ENCODE results near the gene MEIOB.

MEIOB gene

DNA sequence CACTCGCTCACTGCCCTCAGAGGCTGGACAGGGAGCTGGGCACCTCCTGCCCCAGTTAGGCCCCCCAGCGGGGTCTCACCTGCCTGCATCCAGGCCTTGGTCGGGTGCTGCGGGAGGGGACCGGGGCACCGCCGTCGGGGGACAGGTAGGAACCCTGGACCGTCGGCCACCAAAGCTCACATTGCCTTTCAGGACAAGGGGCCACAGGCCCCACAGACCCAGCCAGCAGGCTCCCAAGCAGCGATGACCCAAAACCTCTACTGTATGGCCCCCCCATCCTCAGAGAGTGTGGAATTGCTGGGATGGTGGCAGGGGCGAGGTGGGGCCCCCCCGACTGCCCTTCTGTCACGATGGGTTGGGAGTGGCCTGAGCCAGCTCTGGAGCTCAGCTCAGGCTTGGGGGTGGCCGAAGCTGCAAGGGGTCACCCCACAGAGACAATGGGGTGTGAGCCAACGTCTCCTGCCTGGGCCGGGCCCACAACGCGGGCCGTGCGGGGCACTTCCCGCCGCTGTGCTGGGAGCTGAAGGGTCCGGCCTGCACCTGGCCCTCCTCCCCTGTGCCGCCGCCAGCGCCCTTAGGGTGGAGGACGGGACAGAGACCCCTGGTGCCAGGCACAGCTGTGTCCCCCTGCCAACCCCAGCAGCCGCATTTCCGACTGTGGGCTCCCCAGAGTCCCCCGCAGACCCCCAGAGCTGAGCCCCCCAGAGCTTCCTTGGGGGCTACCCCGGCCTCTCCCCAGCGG lies 79.0 kb downstream of the MEIOB start:
- TF ChIP-seq, protein P1, sequence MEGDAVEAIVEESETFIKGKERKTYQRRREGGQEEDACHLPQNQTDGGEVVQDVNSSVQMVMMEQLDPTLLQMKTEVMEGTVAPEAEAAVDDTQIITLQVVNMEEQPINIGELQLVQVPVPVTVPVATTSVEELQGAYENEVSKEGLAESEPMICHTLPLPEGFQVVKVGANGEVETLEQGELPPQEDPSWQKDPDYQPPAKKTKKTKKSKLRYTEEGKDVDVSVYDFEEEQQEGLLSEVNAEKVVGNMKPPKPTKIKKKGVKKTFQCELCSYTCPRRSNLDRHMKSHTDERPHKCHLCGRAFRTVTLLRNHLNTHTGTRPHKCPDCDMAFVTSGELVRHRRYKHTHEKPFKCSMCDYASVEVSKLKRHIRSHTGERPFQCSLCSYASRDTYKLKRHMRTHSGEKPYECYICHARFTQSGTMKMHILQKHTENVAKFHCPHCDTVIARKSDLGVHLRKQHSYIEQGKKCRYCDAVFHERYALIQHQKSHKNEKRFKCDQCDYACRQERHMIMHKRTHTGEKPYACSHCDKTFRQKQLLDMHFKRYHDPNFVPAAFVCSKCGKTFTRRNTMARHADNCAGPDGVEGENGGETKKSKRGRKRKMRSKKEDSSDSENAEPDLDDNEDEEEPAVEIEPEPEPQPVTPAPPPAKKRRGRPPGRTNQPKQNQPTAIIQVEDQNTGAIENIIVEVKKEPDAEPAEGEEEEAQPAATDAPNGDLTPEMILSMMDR (IDR thresholded peaks at IDR 0.05; ENCODE audit: extremely low read depth, insufficient read depth, missing control alignments) = no peak
- in situ Hi-C loops (cut with MboI; ENCODE audit: low pct_unique_long_range_greater_than_20kb, low sequenced_read_pairs, unreplicated experiment) = no loop called here
- DNase-seq (ENCODE audit: low spot score) = no peak

DNA sequence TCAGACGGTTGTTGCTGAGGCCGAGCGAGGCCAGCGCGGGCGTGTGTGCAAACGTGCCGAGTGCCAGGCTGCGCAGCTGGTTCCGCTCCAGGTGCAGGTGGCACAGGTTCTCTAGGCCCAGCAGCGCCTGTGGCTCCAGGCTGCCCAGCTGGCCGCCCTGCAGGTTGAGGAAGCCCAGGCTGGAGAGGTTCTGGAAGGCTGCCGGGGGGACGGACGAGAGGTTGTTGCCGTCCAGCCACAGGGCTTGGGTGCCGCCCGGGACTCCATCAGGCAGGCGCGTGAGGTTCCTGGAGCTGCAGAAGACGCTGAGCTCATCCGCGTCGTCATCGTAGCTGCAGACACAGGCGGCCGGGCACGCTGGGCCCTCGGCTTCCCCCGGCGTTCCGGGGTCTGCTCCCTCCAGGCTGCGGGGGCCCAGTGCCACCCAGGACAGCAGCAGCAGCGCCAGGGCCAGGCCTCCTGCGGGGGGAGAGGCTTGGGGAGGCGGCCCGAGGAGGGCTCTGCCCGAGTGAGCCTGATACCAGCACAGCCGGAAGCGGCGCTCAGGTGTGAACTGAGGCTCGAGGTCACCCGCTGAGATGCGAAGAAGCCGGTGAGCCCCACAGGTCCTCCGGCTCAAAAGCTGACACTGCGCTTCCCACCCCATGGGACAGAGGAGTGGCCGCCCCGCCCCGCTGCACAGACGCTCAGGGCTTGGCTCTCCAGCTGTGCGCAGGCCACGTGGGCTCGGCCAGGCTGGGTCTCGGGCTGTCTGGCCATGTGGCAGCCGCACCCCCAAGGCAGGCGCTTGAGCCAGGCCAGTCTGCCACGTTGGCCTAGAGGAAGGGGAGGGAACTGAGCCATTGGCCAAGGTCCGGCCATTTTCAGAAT lies 79.8 kb downstream of the MEIOB start:
- DNase-seq (ENCODE audit: low spot score) = no peak
- in situ Hi-C loops (cut with MboI; ENCODE audit: low pct_unique_long_range_greater_than_20kb, low sequenced_read_pairs, unreplicated experiment) = no loop called here
- TF ChIP-seq, protein P1 (IDR thresholded peaks at IDR 0.05; ENCODE audit: extremely low read depth, insufficient read depth, missing control alignments) = no peak

DNA sequence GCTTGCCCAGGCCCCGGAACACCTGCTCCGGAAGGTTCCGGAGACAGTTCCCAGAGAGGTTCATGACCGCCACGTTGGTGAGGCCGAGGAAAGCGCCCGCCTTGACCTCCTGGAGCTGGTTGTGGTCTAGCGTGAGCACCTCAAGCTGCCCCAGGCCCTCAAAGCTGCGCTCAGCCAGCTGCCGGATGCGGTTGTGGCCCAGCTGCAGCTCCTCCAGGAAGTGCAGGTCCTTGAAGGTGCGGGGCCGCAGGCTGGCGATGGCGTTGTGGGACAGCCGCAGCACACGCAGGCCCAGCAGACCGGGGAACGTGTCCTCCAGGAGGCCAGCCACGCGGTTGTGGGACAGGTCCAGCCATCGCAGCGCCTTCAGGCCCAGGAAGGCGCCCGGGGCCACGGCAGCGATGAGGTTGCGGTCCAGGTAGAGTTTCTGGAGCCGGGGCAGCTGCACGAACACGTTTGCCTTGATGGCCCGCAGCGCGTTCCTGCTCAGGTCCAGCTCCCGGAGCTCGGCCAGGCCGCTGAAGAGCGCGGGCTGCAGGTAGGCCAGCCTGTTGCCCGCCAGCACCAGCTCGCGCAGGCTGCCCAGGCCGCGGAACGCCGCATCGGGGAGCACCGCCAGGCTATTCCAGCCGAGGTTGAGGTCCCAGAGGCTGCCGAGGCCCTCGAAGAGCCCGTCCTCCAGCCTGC lies 80.6 kb downstream of the MEIOB start:
- TF ChIP-seq, protein P1 (IDR thresholded peaks at IDR 0.05; ENCODE audit: extremely low read depth, insufficient read depth, missing control alignments) = no peak
- in situ Hi-C loops (cut with MboI; ENCODE audit: low pct_unique_long_range_greater_than_20kb, low sequenced_read_pairs, unreplicated experiment) = no loop called here
- DNase-seq (ENCODE audit: low spot score) = no peak

DNA sequence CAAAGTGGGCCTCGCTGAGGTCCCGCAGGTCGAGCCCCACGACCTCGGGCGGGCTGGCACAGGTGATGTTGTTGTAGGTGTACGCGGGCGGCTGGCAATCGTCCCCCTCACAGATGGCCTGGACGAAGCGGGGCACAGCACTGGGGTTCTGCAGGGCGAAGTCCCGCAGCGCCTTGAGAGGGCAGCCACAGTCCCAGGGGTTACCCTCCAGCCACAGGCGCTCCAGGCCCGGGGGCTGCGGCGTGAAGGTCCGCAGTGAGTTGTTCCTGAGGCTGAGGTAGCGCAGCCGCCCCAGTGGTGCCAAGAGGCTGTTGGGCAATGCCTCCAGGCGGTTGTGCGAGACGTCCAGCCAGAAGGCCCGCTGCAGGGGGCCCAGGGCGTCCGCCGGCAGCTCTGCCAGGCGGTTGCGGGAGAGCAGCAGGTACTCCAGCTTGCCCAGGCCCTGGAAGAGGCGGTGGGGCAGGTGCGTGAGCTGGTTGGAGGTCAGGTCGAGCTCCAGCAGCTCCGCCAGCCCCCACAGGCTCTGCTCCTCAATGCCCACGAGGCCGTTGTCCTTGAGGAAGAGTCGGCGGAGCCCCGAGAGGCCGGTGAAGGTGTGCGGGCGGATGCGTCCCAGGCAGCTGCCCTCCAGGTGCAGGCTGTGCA lies 81.2 kb downstream of the MEIOB start:
- no peak for DNase-seq (ENCODE audit: low spot score)
- TF ChIP-seq, protein P1 (IDR thresholded peaks at IDR 0.05; ENCODE audit: extremely low read depth, insufficient read depth, missing control alignments) = no peak
- in situ Hi-C loops (cut with MboI; ENCODE audit: low pct_unique_long_range_greater_than_20kb, low sequenced_read_pairs, unreplicated experiment) = no loop called here

DNA sequence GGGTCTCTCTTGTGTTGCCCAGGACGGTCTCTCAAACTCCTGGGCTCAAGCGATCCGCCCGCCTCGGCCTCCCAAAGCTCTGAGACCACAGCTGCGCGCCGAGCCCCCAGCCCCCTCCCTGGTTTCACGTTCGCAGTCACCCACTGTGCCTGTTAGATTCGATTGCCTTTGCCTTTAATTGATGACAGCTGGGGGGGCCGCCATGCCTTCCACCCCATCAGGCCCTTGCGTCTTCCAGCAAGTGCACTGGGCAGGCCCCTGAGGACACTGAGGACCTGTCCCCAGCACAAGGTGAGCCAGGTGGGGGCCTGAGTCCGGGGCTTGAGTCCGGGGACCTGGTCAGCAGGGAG lies 81.7 kb downstream of the MEIOB start:
- no peak for DNase-seq (ENCODE audit: low spot score)
- in situ Hi-C loops (cut with MboI; ENCODE audit: low pct_unique_long_range_greater_than_20kb, low sequenced_read_pairs, unreplicated experiment) = no loop called here
- TF ChIP-seq, protein P1 (IDR thresholded peaks at IDR 0.05; ENCODE audit: extremely low read depth, insufficient read depth, missing control alignments) = no peak

DNA sequence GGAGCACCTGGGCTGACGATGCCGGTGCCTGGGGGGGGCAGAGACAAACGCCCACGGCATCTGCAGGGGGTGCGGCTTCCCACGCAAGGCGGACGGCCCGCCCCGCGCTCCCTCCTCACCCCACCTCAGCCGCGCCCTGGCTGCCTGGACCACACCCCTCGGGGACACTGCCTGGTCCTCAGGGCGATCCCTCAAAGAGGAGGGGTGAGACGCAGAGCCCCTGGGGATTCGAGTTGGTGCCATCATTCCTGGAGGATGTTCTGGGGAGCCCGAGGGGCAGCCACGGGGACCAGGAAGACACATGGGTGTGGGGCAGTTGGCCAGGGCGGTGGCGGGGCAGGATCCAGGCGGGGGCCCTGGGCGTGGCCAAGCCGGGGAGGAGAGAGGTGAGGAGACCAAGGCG lies 82.3 kb downstream of the MEIOB start:
- no peak for DNase-seq (ENCODE audit: low spot score)
- TF ChIP-seq, protein P1 (IDR thresholded peaks at IDR 0.05; ENCODE audit: extremely low read depth, insufficient read depth, missing control alignments) = no peak
- in situ Hi-C loops (cut with MboI; ENCODE audit: low pct_unique_long_range_greater_than_20kb, low sequenced_read_pairs, unreplicated experiment) = no loop called here

All from GM13977 (cell line).